K562 (cell line): ENCODE measurements around the gene CENPE. TPM values are rescaled to one million over a fixed set of nuclear protein-coding genes. Genes with fewer than 3 reads are reported as not detected.

Experiments used
- BCLAF1 ChIP-seq, 2 experiments: fragments of 450-650 bp in 1 of 2; IDR thresholded peaks; 2 replicates each; pipeline ENCODE4 v1.6.1; 2011 to 2017; ENCODE audit warnings: low read depth in 2 of 2, antibody characterized with exemption in 1 of 2, borderline replicate concordance in 1 of 2, low read length in 1 of 2, mild to moderate bottlenecking in 1 of 2, mixed read lengths in 1 of 2; ENCODE audit not compliant: control insufficient read depth in 1 of 2
- FOS ChIP-seq: IDR thresholded peaks from 3 replicates; pipeline ENCODE4 v1.6.1; 2011; ENCODE audit not compliant: insufficient read length; ENCODE audit errors: extremely low read depth
- NONO ChIP-seq, 2 experiments: fragments of 200-400 bp in 1 of 2; fragments of 450-650 bp in 1 of 2; formaldehyde crosslinking in 1 of 2; IDR thresholded peaks; 2 replicates each; pipeline ENCODE4 v1.6.1; 2017; ENCODE audit warnings: low read depth in 2 of 2, mild to moderate bottlenecking in 2 of 2, moderate library complexity in 2 of 2, low read length in 1 of 2
- PCBP2 ChIP-seq: fragments of 200-400 bp; formaldehyde crosslinking; IDR thresholded peaks from 2 replicates; pipeline ENCODE4 v1.6.1; 2018; ENCODE audit warnings: low read length, low read depth, mild to moderate bottlenecking, moderate library complexity; ENCODE audit not compliant: poor library complexity, severe bottlenecking
- VEZF1 ChIP-seq: fragments of 200-800 bp; sonication (Bioruptor generic); IDR thresholded peaks from 2 replicates; pipeline ENCODE4 v1.6.1; 2017; ENCODE audit warnings: missing genetic modification characterization, missing compliant biosample characterization
- ZNF699 ChIP-seq: fragments of 250-450 bp; sonication (Bioruptor Pico); IDR thresholded peaks from 2 replicates; pipeline ENCODE4 v1.8.0; 2021; ENCODE audit warnings: mild to moderate bottlenecking, moderate library complexity; ENCODE audit not compliant: insufficient replicate concordance
- polyA plus RNA-seq, 8 experiments: library from polyadenylated mRNA; depleted of rRNA in 4 of 8; stranded (reverse) in 5 of 8; unstranded in 3 of 8; fragments of >200 nt; fragmentation: Nextera tagmentation in 2 of 8; fragmentation: Illumina TruSeq in 1 of 8; extraction: Ambion mirVana in 2 of 8; extraction: Trizol in 1 of 8; gene quantifications; 2 replicates each; pipeline versions ENCODE4 v1.2.1 to v1.2.3, GENCODE V29; 2011 to 2014; ENCODE audit warnings: inconsistent platforms in 1 of 8, missing spikeins in 1 of 8
- total RNA-seq, 7 experiments: library from RNA; depleted of rRNA in 6 of 7; stranded (reverse); fragments of >200 nt in 6 of 7; fragmentation: Illumina TruSeq in 2 of 7; extraction: Trizol in 2 of 7; gene quantifications; 2 replicates each; pipeline versions ENCODE4 v1.2.1 to v1.2.3, GENCODE V29; 2011 to 2021; ENCODE audit warnings: low replicate concordance in 1 of 7

Gene CENPE
- total and polyA plus RNA-seq, 9 of the 15 experiments (the other 6 are each of a cell fraction or from before 2014, with no cell fraction given), result 9.9 to 53.2 (median 27.4) TPM

DNA sequence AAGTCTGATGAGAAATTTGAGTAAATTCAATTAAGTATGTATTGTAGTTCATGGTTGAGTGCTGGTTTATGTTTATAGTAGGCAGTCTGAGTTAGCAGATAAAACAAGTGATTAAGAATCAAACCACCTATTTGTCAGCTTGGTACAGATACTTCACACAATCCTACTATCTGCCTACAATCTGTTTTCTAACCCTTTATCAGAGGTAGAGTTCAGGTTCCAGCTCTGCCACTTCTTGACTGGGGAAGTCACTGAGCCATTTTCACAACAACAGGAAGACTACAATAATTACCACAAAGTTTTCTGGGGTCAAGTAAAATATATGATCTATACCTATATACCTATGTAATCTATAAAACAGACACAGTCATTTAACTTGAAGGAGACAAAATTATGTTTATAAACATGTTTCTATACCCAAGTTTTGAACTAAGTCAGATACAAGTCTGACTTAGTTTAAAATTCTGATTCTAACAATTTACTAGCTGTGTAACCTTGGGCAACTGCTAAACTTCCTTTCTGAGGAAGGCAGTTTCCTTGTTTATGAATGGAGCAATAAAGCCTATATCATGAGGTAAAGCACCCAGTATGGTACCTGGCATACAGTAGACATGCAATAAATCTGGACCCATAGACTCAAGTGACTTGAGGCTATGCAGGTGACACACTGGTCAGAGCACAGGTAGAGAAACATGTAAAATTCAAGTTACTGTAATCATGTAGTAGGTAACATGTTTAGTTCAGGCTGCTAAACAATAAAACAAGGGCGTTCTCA, 61.3 kb downstream of the CENPE start (continued):
- TF ChIP-seq BCLAF1 (IDR thresholded peaks at IDR 0.05; ENCODE audit: borderline replicate concordance in 1 of 2, control insufficient read depth in 1 of 2, low read depth in 2 of 2, low read length in 1 of 2), result no peak
- TF ChIP-seq PCBP2, result no peak
- no peak for TF ChIP-seq VEZF1 (CRISPR knock-in tag)
- no peak for TF ChIP-seq ZNF699
- no peak for TF ChIP-seq NONO (IDR thresholded peaks at IDR 0.05; ENCODE audit: low read depth in 2 of 2, low read length in 1 of 2)
- no peak for TF ChIP-seq FOS
